ENCODE results near the gene ARHGAP31. TPM values are rescaled to one million over a fixed set of nuclear protein-coding genes. Genes with fewer than 3 reads are reported as not detected.
A peak's percentile ranks its signal among the peaks of the same experiment; 100 is the strongest.

The ARHGAP31 gene
- total RNA-seq, 3 donors from 2014 or later (not counting 1 experiment from before 2014, with no cell fraction given), result 4.1 to 8.4 (median 8.4) TPM

- no peak for ATAC-seq
- peak overlapping the region in 1 of 2 donors; percentile 50 for H3K27ac Mint-ChIP-seq
- no peaks in the 10 kb centered on the region for H3K36me3 Mint-ChIP-seq
- DNase-seq, result no peak
- TF ChIP-seq CTCF (IDR thresholded peaks at IDR 0.05), result no peak
- WGBS (ENCODE audit: insufficient coverage), result 100% methylated on average over 1 of the region's 1 CpG
- peaks cover 16 to 32% of the 10 kb centered on the region in 2 donors for H3K4me1 Mint-ChIP-seq
- H3K27me3 Mint-ChIP-seq (ENCODE audit: low read depth in 2 of 2), result no peaks in the 10 kb centered on the region
- H3K36me3 ChIP-seq (ENCODE audit: control insufficient read depth, insufficient read depth, low read length), result peaks cover 77% of the 10 kb centered on the region
- H3K4me3 ChIP-seq (ENCODE audit: low read length), result no peak overlapping the region
- H3K9me3 ChIP-seq (ENCODE audit: control insufficient read depth, insufficient read depth, low read length), result no peaks in the 10 kb centered on the region
- intact Hi-C loops (cut with micrococcal nuclease), result no loop called here
- H3K27me3 ChIP-seq (ENCODE audit: control insufficient read depth, insufficient read depth, low read length), result no peaks in the 10 kb centered on the region
- H3K4me1 ChIP-seq (ENCODE audit: control insufficient read depth, insufficient read depth, low read length), result no peaks in the 10 kb centered on the region
- H3K9me3 Mint-ChIP-seq, result no peaks in the 10 kb centered on the region
- no peak overlapping the region for H3K27ac ChIP-seq (ENCODE audit: low read length)
- no peak overlapping the region for H3K4me3 Mint-ChIP-seq
Observed at GRCh38 chr3:119453822-119454221, 159.6 kb downstream of the ARHGAP31 start.

DNA sequence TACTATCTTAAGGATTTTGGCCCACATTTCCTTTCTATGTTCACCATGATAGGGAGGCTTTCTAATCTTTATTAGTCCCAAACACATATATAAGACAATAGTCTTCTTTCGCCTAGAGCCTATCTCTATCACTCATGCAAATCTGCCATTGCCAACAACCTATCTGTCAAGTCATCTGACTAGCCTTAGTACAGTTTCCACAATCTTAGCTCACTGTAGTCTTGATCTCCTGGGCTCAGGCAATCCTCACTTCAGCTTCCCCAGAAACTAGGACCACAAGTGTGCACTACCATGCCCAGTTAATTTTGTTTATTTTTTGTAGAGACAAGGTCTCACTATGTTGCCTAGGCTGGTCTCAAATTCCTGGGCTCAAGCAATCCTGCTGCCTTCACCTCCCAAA lies 162.3 kb downstream of the ARHGAP31 start:
- Histone ChIP-seq H3K27ac (ENCODE audit: low read length) (no peak overlapping the region), H3K27me3 (ENCODE audit: control insufficient read depth, insufficient read depth, low read length) (no peaks in the 10 kb centered on the region), H3K36me3 (ENCODE audit: control insufficient read depth, insufficient read depth, low read length) (peaks cover 82% of the 10 kb centered on the region), H3K9me3 (ENCODE audit: control insufficient read depth, insufficient read depth, low read length) (no peaks in the 10 kb centered on the region), H3K4me1 (ENCODE audit: control insufficient read depth, insufficient read depth, low read length) (no peaks in the 10 kb centered on the region), H3K4me3 (ENCODE audit: low read length) (no peak overlapping the region)
- Mint-ChIP-seq H3K4me3 (no peak overlapping the region), H3K36me3 (peaks cover 5% of the 10 kb centered on the region), H3K27me3 (ENCODE audit: low read depth in 2 of 2) (no peaks in the 10 kb centered on the region), H3K9me3 (no peaks in the 10 kb centered on the region), H3K27ac (no peak overlapping the region), H3K4me1 (peaks cover 27 to 54% of the 10 kb centered on the region in 2 donors)
- intact Hi-C loops (cut with micrococcal nuclease), result no loop called here
- no peak for TF ChIP-seq CTCF (IDR thresholded peaks at IDR 0.05)
- no peak for ATAC-seq
- no peak for DNase-seq
- 94% methylated on average over 1 of the region's 1 CpG for WGBS (ENCODE audit: insufficient coverage)

GRCh38 chr3:119457246-119457645 lies 163.1 kb downstream of the ARHGAP31 start:
- intact Hi-C loops (cut with micrococcal nuclease), result no loop called here
- Histone ChIP-seq H3K36me3 (ENCODE audit: control insufficient read depth, insufficient read depth, low read length) (peaks cover 77% of the 10 kb centered on the region), H3K27me3 (ENCODE audit: control insufficient read depth, insufficient read depth, low read length) (no peaks in the 10 kb centered on the region), H3K4me3 (ENCODE audit: low read length) (no peak overlapping the region), H3K4me1 (ENCODE audit: control insufficient read depth, insufficient read depth, low read length) (peaks cover 3% of the 10 kb centered on the region), H3K9me3 (ENCODE audit: control insufficient read depth, insufficient read depth, low read length) (no peaks in the 10 kb centered on the region), H3K27ac (ENCODE audit: low read length) (no peak overlapping the region)
- DNase-seq, result no peak
- no peak for ATAC-seq
- Mint-ChIP-seq H3K36me3 (peaks cover 5% of the 10 kb centered on the region), H3K4me3 (no peak overlapping the region), H3K4me1 (peaks cover 27 to 54% of the 10 kb centered on the region in 2 donors), H3K9me3 (no peaks in the 10 kb centered on the region), H3K27me3 (ENCODE audit: low read depth in 2 of 2) (no peaks in the 10 kb centered on the region), H3K27ac (no peak overlapping the region)
- no peak for TF ChIP-seq CTCF (IDR thresholded peaks at IDR 0.05)
- WGBS (ENCODE audit: insufficient coverage), result 98% methylated on average over 4 of the region's 4 CpGs

Measured in natural killer cell (primary cell).